Type B pancreatic cell (in vitro differentiated cells): ENCODE results near the gene DDR1. TPM values are rescaled to one million over a fixed set of nuclear protein-coding genes. Genes with fewer than 3 reads are reported as not detected.

Experiments used
- DNase-seq: peaks from one replicate; pipeline ENCODE4 v3.0.0; 2021; ENCODE audit warnings: mixed read lengths; ENCODE audit not compliant: unreplicated experiment; ENCODE audit errors: extremely low spot score
- H3K27ac Mint-ChIP-seq: 2 replicates; pipeline ENCODE4 v1.8.0; 2021; ENCODE audit warnings: mild to moderate bottlenecking, mixed read lengths
- H3K27me3 Mint-ChIP-seq: 2 replicates; pipeline ENCODE4 v1.8.0; 2021; ENCODE audit warnings: mixed read lengths
- H3K36me3 Mint-ChIP-seq: 2 replicates; pipeline ENCODE4 v1.8.0; 2021; ENCODE audit warnings: mixed read lengths
- H3K4me1 Mint-ChIP-seq: one replicate; pipeline ENCODE4 v1.8.0; 2021; ENCODE audit warnings: mixed read lengths; ENCODE audit not compliant: unreplicated experiment
- H3K4me3 Mint-ChIP-seq: 2 replicates; pipeline ENCODE4 v1.8.0; 2021; ENCODE audit warnings: mild to moderate bottlenecking, mixed read lengths
- H3K9me3 Mint-ChIP-seq: 2 replicates; pipeline ENCODE4 v1.8.0; 2021; ENCODE audit warnings: mixed read lengths
- CTCF ChIP-seq: fragments of 200-600 bp; sonication (generic); conservative IDR thresholded peaks from 2 replicates; pipeline ENCODE4 v1.5.0; 2021; ENCODE audit warnings: antibody characterized with exemption, mild to moderate bottlenecking
- total RNA-seq: library from RNA; stranded (reverse); gene quantifications from 2 replicates; pipeline ENCODE4 v1.2.1, GENCODE V29; 2021; ENCODE audit warnings: low replicate concordance

Gene DDR1
- total RNA-seq, 1 donor from 2014 or later: 197 TPM

- DNase-seq: no peak
- Mint-ChIP-seq H3K36me3 (peaks cover 27% of the 10 kb centered on the region), H3K4me3 (peak overlapping the region; percentile 96), H3K4me1 (peaks cover 36% of the 10 kb centered on the region), H3K27me3 (no peaks in the 10 kb centered on the region), H3K9me3 (no peaks in the 10 kb centered on the region), H3K27ac (peak overlapping the region; percentile 95)
- TF ChIP-seq CTCF: no peak
These were observed 29.4 kb downstream of the DDR1 start for GRCh38 chr6:30913721-30914075.

GRCh38 chr6:30914076-30914853 lies 29.9 kb downstream of the DDR1 start, which contains the start of gene VARS2:
VARS2 (plus strand) TSS chr6:30914238; CDS start chr6:30914837, 599 bp downstream.
- Mint-ChIP-seq H3K27me3 (no peaks in the 10 kb centered on the region), H3K36me3 (peaks cover 28% of the 10 kb centered on the region), H3K4me1 (peaks cover 30% of the 10 kb centered on the region), H3K9me3 (no peaks in the 10 kb centered on the region), H3K4me3 (peak within 1 kb of the TSS; percentile 96), H3K27ac (peak within 1 kb of the TSS; percentile 95)
- TF ChIP-seq CTCF: peak; percentile 26
- DNase-seq: peak; percentile 95

GRCh38 chr6:30914854-30915590 lies 30.7 kb downstream of the DDR1 start:
- H3K4me1 Mint-ChIP-seq: peaks cover 30% of the 10 kb centered on the region
- TF ChIP-seq CTCF: no peak
- H3K4me3 Mint-ChIP-seq: peak overlapping the region; percentile 96
- DNase-seq: no peak
- H3K36me3 Mint-ChIP-seq: peaks cover 28% of the 10 kb centered on the region
- H3K27ac Mint-ChIP-seq: peak overlapping the region; percentile 95
- no peaks in the 10 kb centered on the region for H3K9me3 Mint-ChIP-seq
- no peaks in the 10 kb centered on the region for H3K27me3 Mint-ChIP-seq

- peak overlapping the region; percentile 86 for H3K4me3 Mint-ChIP-seq
- peak overlapping the region; percentile 95 for H3K27ac Mint-ChIP-seq
- H3K27me3 Mint-ChIP-seq: no peaks in the 10 kb centered on the region
- no peak for DNase-seq
- H3K9me3 Mint-ChIP-seq: no peaks in the 10 kb centered on the region
- H3K4me1 Mint-ChIP-seq: peaks cover 30% of the 10 kb centered on the region
- H3K36me3 Mint-ChIP-seq: peaks cover 28% of the 10 kb centered on the region
- TF ChIP-seq CTCF: peak; percentile 74
These were observed 31.2 kb downstream of the DDR1 start for GRCh38 chr6:30915591-30915946.

- H3K27me3 Mint-ChIP-seq: no peaks in the 10 kb centered on the region
- no peak for DNase-seq
- no peak overlapping the region for H3K27ac Mint-ChIP-seq
- H3K4me1 Mint-ChIP-seq: peaks cover 30% of the 10 kb centered on the region
- no peak overlapping the region for H3K4me3 Mint-ChIP-seq
- TF ChIP-seq CTCF: no peak
- H3K9me3 Mint-ChIP-seq: no peaks in the 10 kb centered on the region
- peaks cover 21% of the 10 kb centered on the region for H3K36me3 Mint-ChIP-seq
These were observed 32.7 kb downstream of the DDR1 start for GRCh38 chr6:30917041-30917440.
